ENCODE results near the gene BRAF.
"Not testable (repeated sequence)": the region's sequence is repeated elsewhere in the genome, so short reads cannot be mapped to it uniquely, and the experiment has no call there.

BRAF gene

DNA sequence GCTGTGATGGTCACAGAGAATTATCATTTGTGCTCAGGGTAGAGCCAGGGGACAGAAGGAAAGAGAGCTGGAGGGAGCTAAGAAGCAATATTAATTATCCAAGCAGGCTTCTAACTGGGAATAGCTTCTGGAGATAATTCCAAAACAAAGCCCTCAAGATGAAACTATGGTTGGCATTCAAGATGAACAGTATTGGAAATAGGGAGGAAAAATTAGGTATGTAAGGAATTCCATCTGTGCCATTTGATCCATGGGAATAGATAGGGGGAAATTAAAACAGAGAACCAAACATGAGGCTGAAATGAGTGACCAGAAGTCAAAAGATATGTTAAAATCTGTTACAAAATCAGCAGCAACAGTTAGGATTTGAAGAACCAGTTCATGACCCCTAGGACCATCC is 152.9 kb downstream of the BRAF start:
- no peak for DNase-seq (ENCODE audit: low read depth)

DNA sequence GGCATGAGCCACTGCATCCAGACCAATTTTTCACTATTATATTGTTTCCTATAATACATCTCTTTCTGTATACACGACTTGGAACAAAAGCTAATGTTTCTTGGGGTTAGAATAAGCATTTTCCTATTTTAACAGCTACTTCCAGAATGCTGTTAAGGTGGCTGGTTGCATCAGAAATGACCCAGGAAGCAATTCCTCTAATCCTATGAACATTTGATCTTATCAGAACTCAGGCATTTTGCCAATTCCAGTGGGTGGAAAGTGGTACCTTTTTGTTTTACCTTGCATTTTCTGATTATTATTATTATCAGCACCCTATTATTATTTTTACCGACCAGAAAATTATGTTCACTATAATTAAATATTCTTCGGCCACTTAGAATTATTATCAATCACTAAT is 154.9 kb downstream of the BRAF start:
- no peak for DNase-seq (ENCODE audit: low read depth)

DNA sequence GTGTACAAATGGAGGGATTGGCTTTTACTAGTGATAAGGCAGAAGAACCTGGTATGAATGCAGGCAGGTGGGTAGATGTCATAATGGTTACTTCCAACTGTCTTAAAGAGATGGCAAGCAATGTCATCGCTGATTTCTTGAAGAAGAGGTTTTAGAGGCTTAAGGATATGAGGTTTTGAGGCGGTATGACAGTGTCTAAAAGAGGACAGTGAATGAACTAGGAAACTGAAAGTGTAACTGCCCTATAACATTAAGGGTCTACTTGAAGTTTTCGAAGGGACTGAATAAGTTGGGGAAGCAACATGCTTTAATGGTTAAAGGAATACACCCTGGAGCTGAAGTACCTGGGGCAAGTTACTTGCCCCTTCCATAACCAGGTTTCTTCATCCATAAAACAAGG is 157.3 kb downstream of the BRAF start:
- no peak for DNase-seq (ENCODE audit: low read depth)

GRCh38 chr7:140765441-140765840 is 159.3 kb downstream of the BRAF start:
- not testable (repeated sequence) for DNase-seq (ENCODE audit: low read depth)

GRCh38 chr7:140763166-140763565 is 161.6 kb downstream of the BRAF start:
- not testable (repeated sequence) for DNase-seq (ENCODE audit: low read depth)

GRCh38 chr7:140761375-140761774 is 163.4 kb downstream of the BRAF start:
- DNase-seq (ENCODE audit: low read depth), result not testable (repeated sequence)

DNA sequence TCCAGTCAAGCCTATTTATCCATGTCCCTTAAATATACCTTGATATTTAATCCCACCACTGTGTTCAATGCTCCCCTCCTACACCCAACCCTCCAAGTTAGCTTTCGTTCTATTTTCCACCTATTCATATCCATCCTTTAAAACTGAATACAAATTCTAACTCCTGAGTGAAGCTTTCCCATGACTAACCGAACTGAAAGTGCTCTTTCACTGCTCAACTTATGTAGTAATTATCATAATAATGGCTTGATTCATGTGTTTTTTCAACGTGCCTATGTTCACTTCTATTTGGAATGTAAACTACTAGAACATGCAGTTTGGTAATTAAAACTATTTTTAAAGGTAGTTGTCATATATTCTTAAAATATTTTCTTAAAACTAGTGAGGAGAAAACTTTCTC is 170.2 kb downstream of the BRAF start:
- no peak for DNase-seq (ENCODE audit: low read depth)

GRCh38 chr7:140752533-140752932 is 172.2 kb downstream of the BRAF start:
- DNase-seq (ENCODE audit: low read depth), result no peak

- DNase-seq (ENCODE audit: low read depth), result no peak
These were observed 178.0 kb downstream of the BRAF start for GRCh38 chr7:140746751-140747150.

GRCh38 chr7:140745266-140746058 is 179.3 kb downstream of the BRAF start:
- DNase-seq (ENCODE audit: low read depth), result no peak

- DNase-seq (ENCODE audit: low read depth), result no peak
These were observed 180.7 kb downstream of the BRAF start for GRCh38 chr7:140744005-140744404.

GRCh38 chr7:140743255-140743654 is 181.5 kb downstream of the BRAF start:
- DNase-seq (ENCODE audit: low read depth), result not testable (repeated sequence)

DNA sequence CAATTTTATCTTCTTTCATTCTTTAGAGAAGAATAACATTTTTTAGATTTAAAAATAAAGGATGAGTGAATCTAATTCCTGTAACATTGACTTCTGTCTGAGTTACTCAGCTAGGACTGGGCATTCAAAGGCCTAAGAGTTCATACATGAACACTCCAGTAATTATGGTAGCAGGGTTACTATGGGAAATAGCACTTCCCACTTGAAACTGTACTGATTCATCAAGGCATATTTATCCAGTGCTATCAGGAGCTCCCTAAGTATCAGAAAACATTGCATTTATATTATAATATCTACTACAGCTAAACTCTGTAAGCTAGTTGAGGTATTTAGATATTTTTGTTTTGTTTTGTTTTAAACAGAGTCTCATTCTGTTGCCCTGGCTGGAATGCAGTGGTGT is 186.4 kb downstream of the BRAF start:
- no peak for DNase-seq (ENCODE audit: low read depth)

DNA sequence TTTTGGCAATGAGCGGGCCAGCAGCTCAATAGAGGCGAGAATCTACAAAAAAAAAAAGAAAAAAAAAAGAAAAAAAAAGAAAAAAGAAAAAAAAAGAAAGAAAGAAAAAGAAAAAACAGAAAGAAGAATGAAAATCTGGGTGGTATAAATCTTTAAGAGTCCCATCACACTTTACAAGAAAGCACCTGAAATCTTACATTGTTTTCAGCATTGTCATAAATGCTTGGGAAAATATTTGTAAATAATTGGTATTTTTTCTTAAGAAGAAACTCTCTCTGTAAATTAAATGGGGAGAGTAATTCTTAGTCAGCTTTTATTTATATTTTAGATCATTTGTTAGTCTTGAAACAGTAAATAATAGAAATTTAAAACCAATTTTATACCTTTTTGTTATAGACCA is 190.0 kb downstream of the BRAF start:
- no peak for DNase-seq (ENCODE audit: low read depth)

- no peak for DNase-seq (ENCODE audit: low read depth)
These were observed 190.6 kb downstream of the BRAF start for GRCh38 chr7:140734096-140734495.

DNA sequence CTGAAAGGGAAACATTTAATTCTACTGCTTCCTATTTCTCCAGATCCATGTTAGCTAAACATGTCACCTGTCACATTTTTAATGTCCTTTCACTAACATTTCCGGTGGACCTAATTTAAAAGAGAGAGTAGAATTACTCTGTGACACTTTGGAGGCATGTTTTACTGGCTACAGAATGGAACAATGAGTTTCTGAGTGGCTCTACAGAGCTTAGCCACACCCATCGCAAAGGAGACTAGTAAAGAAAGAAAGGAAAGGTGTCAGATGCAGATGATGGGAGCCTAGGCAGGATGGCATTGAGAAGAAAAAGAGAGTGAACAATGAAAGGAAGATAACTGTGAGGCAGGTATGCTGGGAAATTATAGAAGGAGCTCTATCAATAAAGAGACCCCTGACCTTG is 192.3 kb downstream of the BRAF start:
- DNase-seq (ENCODE audit: low read depth), result no peak

- DNase-seq (ENCODE audit: low read depth), result no peak
These were observed 198.4 kb downstream of the BRAF start for GRCh38 chr7:140726281-140726680.

DNA sequence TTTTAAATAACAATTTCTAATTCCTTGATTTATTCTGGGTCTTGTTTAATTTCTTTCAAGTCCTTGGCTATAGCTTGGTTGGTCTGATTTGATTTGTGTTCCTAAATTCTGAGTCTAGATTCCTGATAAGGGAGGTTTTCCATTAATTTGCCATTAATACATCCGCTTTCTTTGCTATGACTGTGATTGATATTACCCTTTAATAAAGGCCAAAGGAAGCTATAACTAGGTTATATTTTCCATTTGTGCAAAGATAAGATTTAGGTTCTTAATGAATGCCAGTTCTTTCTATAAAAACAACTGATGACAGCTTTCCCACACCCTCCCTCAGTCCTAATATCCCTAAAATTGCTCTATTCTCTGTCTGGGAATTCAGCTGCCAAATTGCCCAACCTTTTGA is 200.0 kb downstream of the BRAF start:
- no peak for DNase-seq (ENCODE audit: low read depth)

GRCh38 chr7:140723574-140723973 is 201.2 kb downstream of the BRAF start:
- no peak for DNase-seq (ENCODE audit: low read depth)

- no peak for DNase-seq (ENCODE audit: low read depth)
These were observed 201.7 kb downstream of the BRAF start for GRCh38 chr7:140723006-140723405.

GRCh38 chr7:140722254-140722653 is 202.5 kb downstream of the BRAF start:
- no peak for DNase-seq (ENCODE audit: low read depth)

DNA sequence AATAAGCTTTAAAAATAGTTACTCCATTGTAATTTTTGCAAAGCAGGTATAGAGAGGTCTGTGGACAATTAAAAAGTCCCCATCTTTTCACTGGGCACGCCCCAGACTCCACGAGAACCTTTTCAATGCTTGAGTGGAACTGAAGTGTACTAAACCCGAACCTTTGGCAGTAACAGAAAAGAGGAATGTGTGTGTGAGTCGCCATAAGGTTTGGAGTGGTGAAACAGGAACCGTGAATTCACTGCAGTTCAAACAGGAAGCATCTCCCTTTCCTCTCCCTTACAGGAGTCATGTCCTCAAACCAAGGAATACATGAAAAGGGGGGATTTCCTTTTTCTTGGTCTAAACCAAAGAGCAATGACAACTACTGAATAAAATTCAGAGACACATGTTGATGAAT is 205.0 kb downstream of the BRAF start:
- no peak for DNase-seq (ENCODE audit: low read depth)

GRCh38 chr7:140714331-140715040 is 210.2 kb downstream of the BRAF start:
- no peak for DNase-seq (ENCODE audit: low read depth)

- not testable (repeated sequence) for DNase-seq (ENCODE audit: low read depth)
These were observed 212.3 kb downstream of the BRAF start for GRCh38 chr7:140712392-140712791.
